Measurements from ENCODE around the gene FMOD.

The FMOD gene

GRCh38 chr1:203296460-203297073 is 54.4 kb downstream of the FMOD start:
- TF ChIP-seq CTCF (IDR thresholded peaks at IDR 0.05; ENCODE audit: low read depth, low read length) = no peak
- in situ Hi-C loops (cut with HindIII; ENCODE audit: low sequenced_read_pairs) = no loop called here
- no peak overlapping the region for H3K4me3 ChIP-seq (ENCODE audit: low read depth, low read length)
- peak; percentile 17 for DNase-seq (ENCODE audit: low read depth, low spot score)

- no peak for TF ChIP-seq CTCF (IDR thresholded peaks at IDR 0.05; ENCODE audit: low read depth, low read length)
- no peak for DNase-seq (ENCODE audit: low read depth, low spot score)
- no peak overlapping the region for H3K4me3 ChIP-seq (ENCODE audit: low read depth, low read length)
Measured at GRCh38 chr1:203295796-203296195, 55.1 kb downstream of the FMOD start.

GRCh38 chr1:203291201-203292096 is 59.5 kb downstream of the FMOD start:
- H3K4me3 ChIP-seq (ENCODE audit: low read depth, low read length) = no peak overlapping the region
- in situ Hi-C loops (cut with HindIII; ENCODE audit: low sequenced_read_pairs) = no loop called here
- no peak for DNase-seq (ENCODE audit: low read depth, low spot score)
- no peak for TF ChIP-seq CTCF (IDR thresholded peaks at IDR 0.05; ENCODE audit: low read depth, low read length)

More at GRCh38 chr1:203295796-203296195, 55.1 kb downstream of the FMOD start:
- in situ Hi-C loops (cut with HindIII; ENCODE audit: low sequenced_read_pairs) = no loop called here
